GM13977 (cell line): Measurements from ENCODE around the gene FOXP4.

Experiments
- DNase-seq: peaks from one replicate; pipeline ENCODE4 v3.0.0; 2012; ENCODE audit warnings: low spot score
- in situ Hi-C: fragments of 300-500 bp; cut with MboI; formaldehyde crosslinking; loops from one replicate; pipeline ENCODE4 v1.12.0; 2022; ENCODE audit warnings: low sequenced_read_pairs, low pct_unique_long_range_greater_than_20kb, mixed read lengths, inconsistent platforms; ENCODE audit not compliant: unreplicated experiment
- TF ChIP-seq, protein P1 (sequence below): IDR thresholded peaks from 2 replicates; pipeline ENCODE4 v1.5.1; 2012; ENCODE audit warnings: mild to moderate bottlenecking, control low read depth; ENCODE audit not compliant: insufficient read depth; ENCODE audit errors: extremely low read depth, missing control alignments

FOXP4 gene

DNA sequence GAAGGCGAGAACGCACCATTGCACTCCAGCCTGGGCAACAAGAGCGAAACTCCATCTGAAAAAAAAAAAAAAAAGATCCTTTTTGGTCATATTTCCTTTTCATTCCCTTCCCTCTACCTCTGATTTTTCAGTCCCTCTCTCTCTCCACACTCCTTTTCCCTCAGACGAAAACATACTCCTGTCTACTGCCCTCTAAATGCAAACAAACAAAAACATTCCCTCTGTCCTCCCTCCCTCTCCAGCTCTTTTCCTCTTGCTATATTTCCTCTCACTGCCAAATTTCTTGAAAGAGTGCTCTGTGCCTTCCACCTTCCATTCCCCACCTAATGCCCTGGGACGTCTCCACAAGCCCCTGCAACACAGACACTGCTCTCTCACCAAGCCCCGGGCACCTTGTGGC is 77.1 kb downstream of the FOXP4 start:
- no peak for DNase-seq
- TF ChIP-seq, protein P1, sequence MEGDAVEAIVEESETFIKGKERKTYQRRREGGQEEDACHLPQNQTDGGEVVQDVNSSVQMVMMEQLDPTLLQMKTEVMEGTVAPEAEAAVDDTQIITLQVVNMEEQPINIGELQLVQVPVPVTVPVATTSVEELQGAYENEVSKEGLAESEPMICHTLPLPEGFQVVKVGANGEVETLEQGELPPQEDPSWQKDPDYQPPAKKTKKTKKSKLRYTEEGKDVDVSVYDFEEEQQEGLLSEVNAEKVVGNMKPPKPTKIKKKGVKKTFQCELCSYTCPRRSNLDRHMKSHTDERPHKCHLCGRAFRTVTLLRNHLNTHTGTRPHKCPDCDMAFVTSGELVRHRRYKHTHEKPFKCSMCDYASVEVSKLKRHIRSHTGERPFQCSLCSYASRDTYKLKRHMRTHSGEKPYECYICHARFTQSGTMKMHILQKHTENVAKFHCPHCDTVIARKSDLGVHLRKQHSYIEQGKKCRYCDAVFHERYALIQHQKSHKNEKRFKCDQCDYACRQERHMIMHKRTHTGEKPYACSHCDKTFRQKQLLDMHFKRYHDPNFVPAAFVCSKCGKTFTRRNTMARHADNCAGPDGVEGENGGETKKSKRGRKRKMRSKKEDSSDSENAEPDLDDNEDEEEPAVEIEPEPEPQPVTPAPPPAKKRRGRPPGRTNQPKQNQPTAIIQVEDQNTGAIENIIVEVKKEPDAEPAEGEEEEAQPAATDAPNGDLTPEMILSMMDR: no peak
- in situ Hi-C loops: no loop called here

- DNase-seq: no peak
- in situ Hi-C loops: no loop called here
- TF ChIP-seq, protein P1: no peak
These were observed 78.6 kb downstream of the FOXP4 start for GRCh38 chr6:41624621-41625380.

GRCh38 chr6:41625442-41625841 is 79.3 kb downstream of the FOXP4 start:
- DNase-seq: no peak
- in situ Hi-C loops: no loop called here
- TF ChIP-seq, protein P1: no peak

- no peak for DNase-seq
- in situ Hi-C loops: no loop called here
- TF ChIP-seq, protein P1: no peak
These were observed 79.8 kb downstream of the FOXP4 start for GRCh38 chr6:41626022-41626421.

DNA sequence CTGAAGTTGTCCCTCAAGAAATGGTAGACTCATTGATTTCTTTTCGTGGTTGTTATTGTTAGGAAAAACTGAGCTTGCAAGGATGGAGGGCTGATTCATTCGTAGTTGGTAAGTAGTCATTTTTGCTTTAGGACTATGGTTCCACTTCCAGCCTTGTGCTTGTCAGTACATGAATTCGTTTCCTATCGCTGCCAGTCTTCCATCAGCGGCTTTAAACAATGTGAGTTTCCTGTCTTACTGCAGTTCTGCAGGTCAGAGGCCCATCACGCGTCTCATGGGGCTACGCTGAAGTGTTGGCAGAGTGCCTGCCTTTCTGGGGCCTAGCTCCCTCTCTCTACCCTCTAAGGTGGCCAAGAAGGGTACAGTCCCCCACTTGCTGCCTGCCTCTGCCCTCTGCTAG is 80.7 kb downstream of the FOXP4 start:
- in situ Hi-C loops: no loop called here
- no peak for DNase-seq
- TF ChIP-seq, protein P1: no peak

DNA sequence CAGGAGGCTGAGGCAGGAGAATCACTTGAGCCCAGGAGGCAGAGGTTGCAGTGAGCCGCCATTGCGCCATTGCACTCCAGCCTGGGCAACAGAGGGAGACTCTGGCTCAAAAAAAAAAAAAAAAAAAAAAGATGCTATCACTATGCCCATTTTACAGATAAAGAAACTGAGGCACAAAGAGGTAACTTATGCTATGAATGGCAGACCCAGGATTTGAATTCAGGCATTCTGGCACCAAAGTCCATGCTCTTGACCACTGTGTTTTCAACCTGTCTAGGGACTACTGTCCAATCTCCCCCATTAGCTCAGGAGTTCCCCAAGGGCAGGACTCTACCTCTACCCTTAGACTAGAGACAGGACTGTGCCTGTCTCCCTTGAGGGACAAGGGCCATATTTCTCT is 82.9 kb downstream of the FOXP4 start:
- TF ChIP-seq, protein P1: no peak
- in situ Hi-C loops: no loop called here

More for the DNA sequence above, 82.9 kb downstream of the FOXP4 start:
- no peak for DNase-seq
